HepG2 (cell line): ENCODE results near the gene SYT17.

Experiments
- FOXP1 ChIP-seq, 2 experiments: fragments of 450-650 bp in 1 of 2; IDR thresholded peaks; 2 replicates each; pipeline ENCODE4 v1.6.1; 2017 to 2018; ENCODE audit warnings: antibody characterized with exemption in 1 of 2
- MAFK ChIP-seq, 2 experiments: IDR thresholded peaks in 1 of 2; conservative IDR thresholded peaks in 1 of 2; 2 replicates each; pipeline ENCODE4 v1.6.1; 2011; ENCODE audit warnings: improper control_type of control experiment in 2 of 2, low read length in 2 of 2
- MYNN ChIP-seq: sonication (generic); formaldehyde crosslinking; IDR thresholded peaks from 2 replicates; pipeline ENCODE4 v1.4.0; 2020; ENCODE audit warnings: mild to moderate bottlenecking, low read depth, missing genetic modification reagents
- TF ChIP-seq, protein P1 (sequence below): sonication (generic); formaldehyde crosslinking; IDR thresholded peaks from 2 replicates; pipeline ENCODE4 v1.4.0; 2020; ENCODE audit warnings: missing genetic modification reagents, mild to moderate bottlenecking, borderline replicate concordance
- TF ChIP-seq, protein P2 (sequence below): sonication (generic); formaldehyde crosslinking; IDR thresholded peaks from 2 replicates; pipeline ENCODE4 v1.5.0; 2020; ENCODE audit warnings: mild to moderate bottlenecking, missing genetic modification reagents, moderate library complexity

DNA sequence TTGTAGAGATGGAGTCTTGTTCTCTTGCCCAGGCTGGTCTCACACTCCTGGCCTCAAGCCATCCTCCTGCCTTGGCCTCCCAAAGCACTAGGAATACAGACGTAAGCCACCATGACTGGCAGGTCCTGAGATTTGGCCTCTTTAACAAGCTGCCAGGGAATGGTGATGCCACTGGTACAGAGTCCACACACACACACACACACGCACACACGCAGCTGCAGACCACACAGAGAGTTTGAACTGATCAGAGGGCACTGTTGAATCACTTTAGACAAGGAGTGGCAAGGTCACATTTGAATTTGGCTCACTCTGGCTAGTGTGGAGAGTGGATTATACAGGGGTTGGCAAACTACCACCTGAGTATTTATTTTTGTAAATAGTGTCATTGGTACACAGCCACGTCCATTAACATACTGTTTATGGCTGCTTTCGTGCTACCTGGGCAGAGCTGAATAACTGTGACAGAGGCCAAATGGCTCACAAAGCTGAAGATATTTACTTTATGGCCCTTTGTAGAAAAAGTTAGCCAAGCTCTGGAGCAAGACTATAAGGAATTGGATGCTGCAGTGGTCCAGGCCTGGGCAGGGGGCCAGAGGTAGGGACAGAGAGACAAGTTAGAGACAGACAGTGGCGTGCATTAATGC, 44.4 kb upstream of the SYT17 start:
- TF ChIP-seq MAFK (conservative IDR thresholded peaks at IDR 0.05 in 1 of 2, IDR thresholded peaks at IDR 0.05 in 1 of 2; ENCODE audit: low read length in 2 of 2) (no peak; a peak in 1 of 4 replicates), FOXP1 (IDR thresholded peaks at IDR 0.05) (peak; percentile 37; the same call in 1 of the 2 replicates), FOXP1 (CRISPR knock-in tag; IDR thresholded peaks at IDR 0.05) (peak; percentile 64), MYNN (CRISPR knock-in tag) (no peak)
- TF ChIP-seq, protein P1, sequence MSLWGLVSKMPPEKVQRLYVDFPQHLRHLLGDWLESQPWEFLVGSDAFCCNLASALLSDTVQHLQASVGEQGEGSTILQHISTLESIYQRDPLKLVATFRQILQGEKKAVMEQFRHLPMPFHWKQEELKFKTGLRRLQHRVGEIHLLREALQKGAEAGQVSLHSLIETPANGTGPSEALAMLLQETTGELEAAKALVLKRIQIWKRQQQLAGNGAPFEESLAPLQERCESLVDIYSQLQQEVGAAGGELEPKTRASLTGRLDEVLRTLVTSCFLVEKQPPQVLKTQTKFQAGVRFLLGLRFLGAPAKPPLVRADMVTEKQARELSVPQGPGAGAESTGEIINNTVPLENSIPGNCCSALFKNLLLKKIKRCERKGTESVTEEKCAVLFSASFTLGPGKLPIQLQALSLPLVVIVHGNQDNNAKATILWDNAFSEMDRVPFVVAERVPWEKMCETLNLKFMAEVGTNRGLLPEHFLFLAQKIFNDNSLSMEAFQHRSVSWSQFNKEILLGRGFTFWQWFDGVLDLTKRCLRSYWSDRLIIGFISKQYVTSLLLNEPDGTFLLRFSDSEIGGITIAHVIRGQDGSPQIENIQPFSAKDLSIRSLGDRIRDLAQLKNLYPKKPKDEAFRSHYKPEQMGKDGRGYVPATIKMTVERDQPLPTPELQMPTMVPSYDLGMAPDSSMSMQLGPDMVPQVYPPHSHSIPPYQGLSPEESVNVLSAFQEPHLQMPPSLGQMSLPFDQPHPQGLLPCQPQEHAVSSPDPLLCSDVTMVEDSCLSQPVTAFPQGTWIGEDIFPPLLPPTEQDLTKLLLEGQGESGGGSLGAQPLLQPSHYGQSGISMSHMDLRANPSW (CRISPR knock-in tag) = no peak
- TF ChIP-seq, protein P2, sequence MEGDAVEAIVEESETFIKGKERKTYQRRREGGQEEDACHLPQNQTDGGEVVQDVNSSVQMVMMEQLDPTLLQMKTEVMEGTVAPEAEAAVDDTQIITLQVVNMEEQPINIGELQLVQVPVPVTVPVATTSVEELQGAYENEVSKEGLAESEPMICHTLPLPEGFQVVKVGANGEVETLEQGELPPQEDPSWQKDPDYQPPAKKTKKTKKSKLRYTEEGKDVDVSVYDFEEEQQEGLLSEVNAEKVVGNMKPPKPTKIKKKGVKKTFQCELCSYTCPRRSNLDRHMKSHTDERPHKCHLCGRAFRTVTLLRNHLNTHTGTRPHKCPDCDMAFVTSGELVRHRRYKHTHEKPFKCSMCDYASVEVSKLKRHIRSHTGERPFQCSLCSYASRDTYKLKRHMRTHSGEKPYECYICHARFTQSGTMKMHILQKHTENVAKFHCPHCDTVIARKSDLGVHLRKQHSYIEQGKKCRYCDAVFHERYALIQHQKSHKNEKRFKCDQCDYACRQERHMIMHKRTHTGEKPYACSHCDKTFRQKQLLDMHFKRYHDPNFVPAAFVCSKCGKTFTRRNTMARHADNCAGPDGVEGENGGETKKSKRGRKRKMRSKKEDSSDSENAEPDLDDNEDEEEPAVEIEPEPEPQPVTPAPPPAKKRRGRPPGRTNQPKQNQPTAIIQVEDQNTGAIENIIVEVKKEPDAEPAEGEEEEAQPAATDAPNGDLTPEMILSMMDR (CRISPR knock-in tag) = peak; percentile 37; the same call in 1 of the 2 replicates
